Fibroblast of lung (primary cell): Measurements from ENCODE around the gene CNTFR. TPM values are rescaled to one million over a fixed set of nuclear protein-coding genes. Genes with fewer than 3 reads are reported as not detected.

Experiments used
- DNase-seq, 2 donors: peaks; one replicate each; pipeline versions ENCODE4 v3.0.0 to v3.0.0-alpha.2; 2010; ENCODE audit warnings: low read depth in 2 of 2
- H2AFZ ChIP-seq: 2 replicates; pipeline ENCODE4 v1.5.1; 2012; ENCODE audit warnings: low read length, control low read depth, inconsistent platforms
- H3K27ac ChIP-seq: 2 replicates; pipeline ENCODE4 v1.5.1; 2011; ENCODE audit warnings: low read length, control low read depth; ENCODE audit not compliant: insufficient read depth
- H3K27me3 ChIP-seq: 2 replicates; pipeline ENCODE4 v1.5.1; 2011; ENCODE audit warnings: mild to moderate bottlenecking, low read length; ENCODE audit not compliant: control insufficient read depth, insufficient read depth
- H3K36me3 ChIP-seq: 2 replicates; pipeline ENCODE4 v1.5.1; 2011; ENCODE audit warnings: low read length; ENCODE audit not compliant: control insufficient read depth, insufficient read depth
- H3K4me1 ChIP-seq: 2 replicates; pipeline ENCODE4 v1.5.1; 2011; ENCODE audit warnings: low read length; ENCODE audit not compliant: control insufficient read depth, insufficient read depth; ENCODE audit errors: extremely low read depth
- H3K4me2 ChIP-seq: 2 replicates; pipeline ENCODE4 v1.5.1; 2011; ENCODE audit warnings: low read length, control low read depth; ENCODE audit not compliant: insufficient read depth; ENCODE audit errors: extremely low read depth
- H3K4me3 ChIP-seq, 4 experiments: fragments of 200-600 bp in 1 of 4; sonication (generic) in 1 of 4; replicated peaks in 1 of 4; 2 replicates each; pipeline ENCODE4 v1.5.1; 2011 to 2016; ENCODE audit warnings: low read length in 4 of 4, low read depth in 3 of 4, mild to moderate bottlenecking in 3 of 4, control low read depth in 2 of 4, inconsistent platforms in 1 of 4, mixed read lengths in 1 of 4; ENCODE audit not compliant: insufficient read depth in 1 of 4; ENCODE audit errors: control extremely low read depth in 1 of 4
- H3K79me2 ChIP-seq: 2 replicates; pipeline ENCODE4 v1.5.1; 2012; ENCODE audit warnings: mild to moderate bottlenecking, low read length, inconsistent platforms; ENCODE audit not compliant: control insufficient read depth, insufficient read depth
- H3K9ac ChIP-seq: 2 replicates; pipeline ENCODE4 v1.5.1; 2011; ENCODE audit warnings: mild to moderate bottlenecking, low read length, control low read depth; ENCODE audit not compliant: insufficient read depth
- H3K9me3 ChIP-seq: 2 replicates; pipeline ENCODE4 v1.5.1; 2012; ENCODE audit warnings: low read depth, low read length; ENCODE audit not compliant: control insufficient read depth, insufficient read depth
- H4K20me1 ChIP-seq: 2 replicates; pipeline ENCODE4 v1.5.1; 2011; ENCODE audit warnings: low read length; ENCODE audit not compliant: control insufficient read depth, insufficient read depth; ENCODE audit errors: extremely low read depth
- EZH2 ChIP-seq: IDR thresholded peaks from 2 replicates; pipeline ENCODE4 v1.5.1; 2012; ENCODE audit warnings: low read length, control low read depth, mild to moderate bottlenecking; ENCODE audit errors: missing control alignments
- polyA plus RNA-seq, 2 donors: library from polyadenylated mRNA; depleted of rRNA in 1 of 2; stranded (reverse) in 1 of 2; unstranded in 1 of 2; fragments of >200 nt; gene quantifications; 2 replicates each; pipeline ENCODE4 v1.2.1, GENCODE V29; 2011 to 2012; ENCODE audit warnings: missing spikeins in 1 of 2
- total RNA-seq: library from RNA; depleted of rRNA; stranded (reverse); fragments of >200 nt; gene quantifications from 2 replicates; pipeline ENCODE4 v1.2.1, GENCODE V29; 2014
- TF ChIP-seq, protein P1 (sequence below), 2 donors: IDR thresholded peaks in 1 of 2; conservative IDR thresholded peaks in 1 of 2; 1 replicate in 1 of 2; 2 replicates in 1 of 2; pipeline ENCODE4 v1.5.1; 2011 to 2012; ENCODE audit warnings: low read length in 2 of 2, control low read depth in 1 of 2, inconsistent platforms in 1 of 2, low read depth in 1 of 2, mild to moderate bottlenecking in 1 of 2

The CNTFR gene
- total and polyA plus RNA-seq, 2 donors (not counting 1 experiment from before 2014, with no cell fraction given): not detected

DNA sequence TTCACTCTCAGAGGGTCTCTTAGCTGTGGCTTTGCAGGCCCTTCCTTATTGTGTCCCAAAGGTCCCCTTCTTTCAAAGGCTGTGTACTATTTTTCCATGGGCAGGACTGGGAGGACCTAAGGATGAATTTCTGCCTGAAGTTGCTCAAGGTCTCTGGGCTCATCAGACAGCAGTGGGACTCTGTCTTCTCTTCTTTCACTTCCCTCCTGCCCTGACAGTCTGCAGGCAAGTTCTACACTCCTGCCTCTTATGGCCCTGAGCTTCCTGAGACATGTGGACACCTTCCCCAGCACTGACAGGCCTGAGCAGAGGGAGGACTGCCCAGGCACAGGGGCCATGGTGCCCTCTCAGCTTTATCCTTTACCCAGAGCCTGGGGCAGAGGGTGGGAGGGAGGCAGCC, 81.6 kb downstream of the CNTFR start:
- H3K79me2 ChIP-seq: no peaks in the 10 kb centered on the region
- no peaks in the 10 kb centered on the region for H3K36me3 ChIP-seq
- TF ChIP-seq EZH2: no peak
- TF ChIP-seq, protein P1, sequence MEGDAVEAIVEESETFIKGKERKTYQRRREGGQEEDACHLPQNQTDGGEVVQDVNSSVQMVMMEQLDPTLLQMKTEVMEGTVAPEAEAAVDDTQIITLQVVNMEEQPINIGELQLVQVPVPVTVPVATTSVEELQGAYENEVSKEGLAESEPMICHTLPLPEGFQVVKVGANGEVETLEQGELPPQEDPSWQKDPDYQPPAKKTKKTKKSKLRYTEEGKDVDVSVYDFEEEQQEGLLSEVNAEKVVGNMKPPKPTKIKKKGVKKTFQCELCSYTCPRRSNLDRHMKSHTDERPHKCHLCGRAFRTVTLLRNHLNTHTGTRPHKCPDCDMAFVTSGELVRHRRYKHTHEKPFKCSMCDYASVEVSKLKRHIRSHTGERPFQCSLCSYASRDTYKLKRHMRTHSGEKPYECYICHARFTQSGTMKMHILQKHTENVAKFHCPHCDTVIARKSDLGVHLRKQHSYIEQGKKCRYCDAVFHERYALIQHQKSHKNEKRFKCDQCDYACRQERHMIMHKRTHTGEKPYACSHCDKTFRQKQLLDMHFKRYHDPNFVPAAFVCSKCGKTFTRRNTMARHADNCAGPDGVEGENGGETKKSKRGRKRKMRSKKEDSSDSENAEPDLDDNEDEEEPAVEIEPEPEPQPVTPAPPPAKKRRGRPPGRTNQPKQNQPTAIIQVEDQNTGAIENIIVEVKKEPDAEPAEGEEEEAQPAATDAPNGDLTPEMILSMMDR (conservative IDR thresholded peaks at IDR 0.05 in 1 of 2, IDR thresholded peaks at IDR 0.05 in 1 of 2; ENCODE audit: low read depth in 1 of 2, low read length in 2 of 2): no peak
- no peaks in the 10 kb centered on the region for H3K4me1 ChIP-seq
- no peak overlapping the region for H3K4me3 ChIP-seq
- no peaks in the 10 kb centered on the region for H3K9me3 ChIP-seq
- peaks cover 11% of the 10 kb centered on the region for H3K27me3 ChIP-seq
- H4K20me1 ChIP-seq: no peaks in the 10 kb centered on the region
- no peak for DNase-seq
- H2AFZ ChIP-seq: no peak overlapping the region
- no peak overlapping the region for H3K4me2 ChIP-seq
- no peak overlapping the region for H3K9ac ChIP-seq
- H3K27ac ChIP-seq: no peak overlapping the region

DNA sequence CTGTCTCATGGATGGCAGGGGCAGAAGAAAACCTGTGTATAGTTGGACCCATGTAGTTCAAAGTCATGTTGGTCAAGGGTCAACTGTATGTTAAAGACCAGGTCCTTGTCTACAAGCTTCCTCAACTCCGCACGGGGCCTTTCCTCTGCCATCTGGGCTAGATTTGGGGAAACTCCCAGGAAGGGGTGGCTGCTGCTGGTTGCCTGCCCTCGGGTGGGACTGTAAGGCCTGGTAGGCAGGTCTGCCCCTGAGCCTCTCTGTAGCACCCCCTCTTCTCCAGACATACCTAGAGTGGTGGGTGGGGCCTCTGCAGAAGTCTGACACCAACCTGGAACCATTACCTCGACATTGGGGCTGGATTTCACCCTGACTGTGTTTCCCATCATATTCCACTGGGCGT, 82.0 kb downstream of the CNTFR start:
- Histone ChIP-seq H3K36me3 (no peaks in the 10 kb centered on the region), H3K27ac (no peak overlapping the region), H3K4me2 (no peak overlapping the region), H3K27me3 (peaks cover 11% of the 10 kb centered on the region), H3K79me2 (no peaks in the 10 kb centered on the region), H2AFZ (no peak overlapping the region), H3K4me1 (no peaks in the 10 kb centered on the region), H3K4me3 (no peak overlapping the region), H4K20me1 (no peaks in the 10 kb centered on the region), H3K9ac (no peak overlapping the region), H3K9me3 (no peaks in the 10 kb centered on the region)
- no peak for DNase-seq
- no peak for TF ChIP-seq EZH2

DNA sequence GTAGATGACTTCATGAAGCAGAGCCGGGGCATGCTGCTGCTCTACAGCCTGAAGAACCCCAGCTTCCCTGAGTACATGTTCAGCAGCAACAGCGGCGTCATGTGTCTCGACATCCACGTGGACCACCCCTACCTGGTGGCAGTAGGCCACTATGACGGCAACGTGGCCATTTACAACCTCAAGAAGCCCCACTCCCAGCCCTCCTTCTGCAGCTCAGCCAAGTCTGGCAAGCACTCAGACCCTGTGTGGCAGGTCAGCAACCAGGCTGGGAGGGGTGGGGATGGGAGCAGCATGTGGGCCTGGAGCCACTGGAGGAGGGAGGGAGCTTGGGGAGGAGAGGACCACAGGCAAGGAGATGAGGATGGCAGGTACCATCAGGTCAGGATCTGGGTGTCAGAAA, 82.9 kb downstream of the CNTFR start:
- no peaks in the 10 kb centered on the region for H3K36me3 ChIP-seq
- no peak overlapping the region for H3K9ac ChIP-seq
- H3K4me3 ChIP-seq: no peak overlapping the region
- no peaks in the 10 kb centered on the region for H3K4me1 ChIP-seq
- no peak overlapping the region for H3K4me2 ChIP-seq
- peaks cover 11% of the 10 kb centered on the region for H3K27me3 ChIP-seq
- H3K9me3 ChIP-seq: no peaks in the 10 kb centered on the region
- no peaks in the 10 kb centered on the region for H4K20me1 ChIP-seq
- H2AFZ ChIP-seq: no peak overlapping the region
- DNase-seq: no peak
- no peak overlapping the region for H3K27ac ChIP-seq
- H3K79me2 ChIP-seq: no peaks in the 10 kb centered on the region
- TF ChIP-seq, protein P1 (conservative IDR thresholded peaks at IDR 0.05 in 1 of 2, IDR thresholded peaks at IDR 0.05 in 1 of 2; ENCODE audit: low read depth in 1 of 2, low read length in 2 of 2): no peak
- TF ChIP-seq EZH2: no peak
